Measurements from ENCODE around the gene SLC7A7.

SLC7A7 gene

DNA sequence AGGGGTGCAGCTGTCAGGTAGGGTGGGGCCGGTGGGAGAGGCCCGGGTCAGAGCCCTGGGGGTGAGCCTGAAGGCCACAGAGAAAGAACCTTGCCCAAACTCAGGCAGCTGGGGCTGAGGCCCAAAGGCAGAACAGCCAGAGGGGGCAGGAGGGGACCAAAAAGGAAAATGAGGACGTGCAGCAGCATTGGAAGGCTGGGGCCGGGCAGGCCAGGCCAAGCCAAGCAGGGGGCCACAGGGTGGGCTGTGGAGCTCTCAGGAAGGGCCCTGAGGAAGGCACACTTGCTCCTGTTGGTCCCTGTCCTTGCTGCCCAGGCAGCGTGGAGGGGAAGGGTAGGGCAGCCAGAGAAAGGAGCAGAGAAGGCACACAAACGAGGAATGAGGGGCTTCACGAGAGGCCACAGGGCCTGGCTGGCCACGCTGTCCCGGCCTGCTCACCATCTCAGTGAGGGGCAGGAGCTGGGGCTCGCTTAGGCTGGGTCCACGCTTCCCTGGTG lies 31.6 kb upstream of the SLC7A7 start:
- POLR2A ChIA-PET, result interaction anchor here (0.9 kb wide), 1 partner anchor 12 kb away, joined by 3 read pairs; no protein-coding TSS in a partner anchor
- H3K4me1 ChIP-seq (ENCODE audit: control insufficient read depth, insufficient read depth, low read length), result no peaks in the 10 kb centered on the region
- H3K36me3 ChIP-seq (ENCODE audit: control insufficient read depth in 2 of 2, insufficient read depth in 1 of 2, low read length in 2 of 2), result no peaks in the 10 kb centered on the region; a peak in 1 of 3 replicates
- CTCF ChIA-PET, result interaction anchor here (9.7 kb wide), 1 partner anchor 24 kb away, joined by 115 read pairs; no protein-coding TSS in a partner anchor
- H3K27ac ChIP-seq (ENCODE audit: extremely low read depth, low read depth, low read length), result no peak overlapping the region
- no peak for TF ChIP-seq ZNF510 (tag by site-specific recombination; IDR thresholded peaks at IDR 0.05; ENCODE audit: insufficient replicate concordance)
- 0 out of 2 replicates have a peak, but pooled peaks have one; percentile 33 for TF ChIP-seq ZNF341 (tag by site-specific recombination; IDR thresholded peaks at IDR 0.05; ENCODE audit: low read depth)
- TF ChIP-seq ZNF624 (tag by site-specific recombination; IDR thresholded peaks at IDR 0.05), result no peak
- TF ChIP-seq ZBTB11 (tag by site-specific recombination; conservative IDR thresholded peaks at IDR 0.05; ENCODE audit: low read depth), result no peak
- TF ChIP-seq, protein P1, sequence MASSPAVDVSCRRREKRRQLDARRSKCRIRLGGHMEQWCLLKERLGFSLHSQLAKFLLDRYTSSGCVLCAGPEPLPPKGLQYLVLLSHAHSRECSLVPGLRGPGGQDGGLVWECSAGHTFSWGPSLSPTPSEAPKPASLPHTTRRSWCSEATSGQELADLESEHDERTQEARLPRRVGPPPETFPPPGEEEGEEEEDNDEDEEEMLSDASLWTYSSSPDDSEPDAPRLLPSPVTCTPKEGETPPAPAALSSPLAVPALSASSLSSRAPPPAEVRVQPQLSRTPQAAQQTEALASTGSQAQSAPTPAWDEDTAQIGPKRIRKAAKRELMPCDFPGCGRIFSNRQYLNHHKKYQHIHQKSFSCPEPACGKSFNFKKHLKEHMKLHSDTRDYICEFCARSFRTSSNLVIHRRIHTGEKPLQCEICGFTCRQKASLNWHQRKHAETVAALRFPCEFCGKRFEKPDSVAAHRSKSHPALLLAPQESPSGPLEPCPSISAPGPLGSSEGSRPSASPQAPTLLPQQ (tag by site-specific recombination; IDR thresholded peaks at IDR 0.05), result no peak
- TF ChIP-seq BCL11B (tag by site-specific recombination; IDR thresholded peaks at IDR 0.05; ENCODE audit: low read depth), result no peak
- no peaks in the 10 kb centered on the region for H3K9me3 ChIP-seq (ENCODE audit: control insufficient read depth, insufficient read depth, low read depth, low read length)
- no peak overlapping the region for H3K4me3 ChIP-seq (ENCODE audit: low read depth, low read length)

DNA sequence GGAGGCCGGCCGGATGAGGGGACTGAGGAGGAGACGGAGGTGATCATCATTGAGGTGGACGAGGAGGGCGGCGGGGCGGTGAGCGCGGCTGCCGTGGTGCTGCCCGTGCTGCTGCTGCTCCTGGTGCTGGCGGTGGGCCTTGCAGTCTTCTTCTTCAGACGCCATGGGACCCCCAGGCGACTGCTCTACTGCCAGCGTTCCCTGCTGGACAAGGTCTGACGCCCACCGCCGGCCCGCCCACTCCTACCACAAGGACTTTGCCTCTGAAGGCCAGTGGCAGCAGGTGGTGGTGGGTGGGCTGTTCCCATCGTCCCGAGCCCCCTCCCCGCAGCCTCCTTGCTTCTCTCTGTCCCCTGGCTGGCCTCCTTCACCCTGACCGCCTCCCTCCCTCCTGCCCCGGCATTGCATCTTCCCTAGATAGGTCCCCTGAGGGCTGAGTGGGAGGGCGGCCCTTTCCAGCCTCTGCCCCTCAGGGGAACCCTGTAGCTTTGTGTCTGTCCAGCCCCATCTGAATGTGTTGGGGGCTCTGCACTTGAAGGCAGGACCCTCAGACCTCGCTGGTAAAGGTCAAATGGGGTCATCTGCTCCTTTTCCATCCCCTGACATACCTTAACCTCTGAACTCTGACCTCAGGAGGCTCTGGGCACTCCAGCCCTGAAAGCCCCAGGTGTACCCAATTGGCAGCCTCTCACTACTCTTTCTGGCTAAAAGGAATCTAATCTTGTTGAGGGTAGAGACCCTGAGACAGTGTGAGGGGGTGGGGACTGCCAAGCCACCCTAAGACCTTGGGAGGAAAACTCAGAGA lies 30.8 kb upstream of the SLC7A7 start:
- Histone ChIP-seq H3K4me3 (ENCODE audit: low read depth, low read length) (no peak overlapping the region), H3K4me1 (ENCODE audit: control insufficient read depth, insufficient read depth, low read length) (no peaks in the 10 kb centered on the region), H3K9me3 (ENCODE audit: control insufficient read depth, insufficient read depth, low read depth, low read length) (no peaks in the 10 kb centered on the region), H3K36me3 (ENCODE audit: control insufficient read depth in 2 of 2, insufficient read depth in 1 of 2, low read length in 2 of 2) (no peaks in the 10 kb centered on the region; a peak in 1 of 3 replicates), H3K27ac (ENCODE audit: extremely low read depth, low read depth, low read length) (no peak overlapping the region)
- peak; percentile 35 for TF ChIP-seq ZNF341 (tag by site-specific recombination; IDR thresholded peaks at IDR 0.05; ENCODE audit: low read depth)
- peak; percentile 46; the same call in 1 of the 2 replicates for TF ChIP-seq ZFHX2 (tag by site-specific recombination; conservative IDR thresholded peaks at IDR 0.05)
- peak; percentile 30; the same call in 1 of the 2 replicates for TF ChIP-seq EGR2 (tag by site-specific recombination; IDR thresholded peaks at IDR 0.05; ENCODE audit: low read depth)
- no peak for TF ChIP-seq ZBTB17 (tag by site-specific recombination; IDR thresholded peaks at IDR 0.05)
- POLR2A ChIA-PET, result no interaction called here
- CTCF ChIA-PET, result interaction anchor here (0.6 kb wide), 2 partner anchors 11 to 275 kb away, joined by 3 to 6 read pairs; no protein-coding TSS in a partner anchor

DNA sequence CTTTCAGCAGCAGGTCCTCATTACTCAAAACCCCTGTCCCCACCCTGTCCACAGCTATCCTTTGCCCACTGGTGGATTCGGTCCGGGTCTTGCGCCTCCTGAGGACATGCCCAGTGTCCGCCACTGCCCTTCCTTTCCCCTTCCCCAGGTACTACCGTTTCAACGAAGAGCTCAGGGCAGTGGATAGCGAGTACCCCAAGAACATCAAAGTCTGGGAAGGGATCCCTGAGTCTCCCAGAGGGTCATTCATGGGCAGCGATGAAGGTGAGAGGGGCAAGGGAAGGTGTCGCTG lies 29.8 kb upstream of the SLC7A7 start:
- Histone ChIP-seq H3K36me3 (ENCODE audit: control insufficient read depth in 2 of 2, insufficient read depth in 1 of 2, low read length in 2 of 2) (no peaks in the 10 kb centered on the region; a peak in 1 of 3 replicates), H3K9me3 (ENCODE audit: control insufficient read depth, insufficient read depth, low read depth, low read length) (no peaks in the 10 kb centered on the region), H3K4me1 (ENCODE audit: control insufficient read depth, insufficient read depth, low read length) (no peaks in the 10 kb centered on the region), H3K4me3 (ENCODE audit: low read depth, low read length) (no peak overlapping the region), H3K27ac (ENCODE audit: extremely low read depth, low read depth, low read length) (no peak overlapping the region)
- POLR2A ChIA-PET, result interaction anchor here (1.1 kb wide), 1 partner anchor 15 kb away, joined by 3 read pairs; no protein-coding TSS in a partner anchor
- CTCF ChIA-PET, result interaction anchor here (0.6 to 1.0 kb wide), 4 partner anchors 23 to 461 kb away, joined by 3 to 6 read pairs (median 4); no protein-coding TSS in a partner anchor
- no peak for TF ChIP-seq ZNF623 (tag by site-specific recombination; IDR thresholded peaks at IDR 0.05)
- TF ChIP-seq ZNF621 (tag by site-specific recombination; IDR thresholded peaks at IDR 0.05), result no peak
- TF ChIP-seq ZBTB11 (tag by site-specific recombination; conservative IDR thresholded peaks at IDR 0.05; ENCODE audit: low read depth), result no peak
- no peak for TF ChIP-seq OSR2 (tag by site-specific recombination; IDR thresholded peaks at IDR 0.05)
- no peak for TF ChIP-seq ZNF837 (tag by site-specific recombination; IDR thresholded peaks at IDR 0.05)
- no peak for TF ChIP-seq PRDM1 (tag by site-specific recombination; IDR thresholded peaks at IDR 0.05)
- no peak for TF ChIP-seq ZNF48 (tag by site-specific recombination; IDR thresholded peaks at IDR 0.05)
- TF ChIP-seq ZNF704 (tag by site-specific recombination; IDR thresholded peaks at IDR 0.05), result no peak
- no peak for TF ChIP-seq ZNF350 (tag by site-specific recombination; IDR thresholded peaks at IDR 0.05)
- no peak for TF ChIP-seq SP7 (tag by site-specific recombination; IDR thresholded peaks at IDR 0.05)
- no peak for TF ChIP-seq IKZF3 (tag by site-specific recombination; IDR thresholded peaks at IDR 0.05)
- TF ChIP-seq ZFP3 (tag by site-specific recombination; IDR thresholded peaks at IDR 0.05; ENCODE audit: low read depth), result no peak
